HFFc6 (cell line): ENCODE measurements around the gene SIVA1. TPM values are rescaled to one million over a fixed set of nuclear protein-coding genes. Genes with fewer than 3 reads are reported as not detected.

Experiments used
- DNase-seq: peaks from one replicate; pipeline ENCODE4 v3.0.0-alpha.2; 2018
- H3K27ac Mint-ChIP-seq: 2 replicates; pipeline ENCODE4 v1.8.0; 2020; ENCODE audit warnings: mild to moderate bottlenecking, mixed read lengths
- H3K27me3 Mint-ChIP-seq: 2 replicates; pipeline ENCODE4 v1.8.0; 2021; ENCODE audit warnings: mild to moderate bottlenecking, moderate library complexity, mixed read lengths; ENCODE audit not compliant: insufficient read depth
- H3K36me3 Mint-ChIP-seq: 2 replicates; pipeline ENCODE4 v1.8.0; 2021; ENCODE audit warnings: low read depth, mixed read lengths
- H3K4me1 Mint-ChIP-seq: 2 replicates; pipeline ENCODE4 v1.8.0; 2020; ENCODE audit warnings: low read depth, mixed read lengths
- H3K4me3 Mint-ChIP-seq: 2 replicates; pipeline ENCODE4 v1.8.0; 2020; ENCODE audit warnings: mild to moderate bottlenecking, moderate library complexity, mixed read lengths
- H3K9me3 Mint-ChIP-seq: 2 replicates; pipeline ENCODE4 v1.8.0; 2020; ENCODE audit warnings: mild to moderate bottlenecking, mixed read lengths
- CTCF ChIP-seq: fragments of 200-600 bp; sonication (generic); IDR thresholded peaks from 2 replicates; pipeline ENCODE4 v1.5.0; 2021; ENCODE audit warnings: antibody characterized with exemption, mild to moderate bottlenecking
- total RNA-seq, 6 experiments: library from RNA; stranded (reverse); fragmentation: NEBNext Ultra II Directional; extraction: Animal tissue kit (Norgen Biotek cat#: 25700); gene quantifications; 2 replicates in 1 of 6; 3 replicates in 5 of 6; pipeline ENCODE4 v1.2.3, GENCODE V29; 2021

The SIVA1 gene
- total RNA-seq, 6 experiments from 2014 or later, result 78.3 to 95.8 (median 82.5) TPM

DNA sequence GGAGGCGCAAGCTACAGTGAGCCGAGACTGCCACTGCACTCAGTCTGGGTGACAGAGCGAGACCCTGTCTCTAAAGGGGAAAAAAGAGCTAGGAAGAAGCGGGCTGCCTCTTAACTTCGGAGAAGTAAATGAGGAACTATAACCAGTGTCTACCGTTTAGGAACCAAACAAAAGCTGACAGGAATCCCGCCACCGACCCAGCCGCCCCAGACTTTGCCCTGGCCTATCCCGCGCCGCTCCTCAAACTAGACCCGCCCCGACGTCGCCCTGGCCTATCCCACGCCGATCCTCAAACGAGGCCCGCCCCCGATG, 568 bp upstream of the SIVA1 start:
- Mint-ChIP-seq H3K4me3 (peak overlapping the region; percentile 100), H3K4me1 (peaks cover 49% of the 10 kb centered on the region), H3K36me3 (peaks cover 7% of the 10 kb centered on the region; the same call in 1 of the 2 replicates), H3K9me3 (no peaks in the 10 kb centered on the region), H3K27me3 (no peaks in the 10 kb centered on the region; the same call in none of the 2 replicates), H3K27ac (peak overlapping the region; percentile 83)
- no peak for TF ChIP-seq CTCF
- no peak for DNase-seq

DNA sequence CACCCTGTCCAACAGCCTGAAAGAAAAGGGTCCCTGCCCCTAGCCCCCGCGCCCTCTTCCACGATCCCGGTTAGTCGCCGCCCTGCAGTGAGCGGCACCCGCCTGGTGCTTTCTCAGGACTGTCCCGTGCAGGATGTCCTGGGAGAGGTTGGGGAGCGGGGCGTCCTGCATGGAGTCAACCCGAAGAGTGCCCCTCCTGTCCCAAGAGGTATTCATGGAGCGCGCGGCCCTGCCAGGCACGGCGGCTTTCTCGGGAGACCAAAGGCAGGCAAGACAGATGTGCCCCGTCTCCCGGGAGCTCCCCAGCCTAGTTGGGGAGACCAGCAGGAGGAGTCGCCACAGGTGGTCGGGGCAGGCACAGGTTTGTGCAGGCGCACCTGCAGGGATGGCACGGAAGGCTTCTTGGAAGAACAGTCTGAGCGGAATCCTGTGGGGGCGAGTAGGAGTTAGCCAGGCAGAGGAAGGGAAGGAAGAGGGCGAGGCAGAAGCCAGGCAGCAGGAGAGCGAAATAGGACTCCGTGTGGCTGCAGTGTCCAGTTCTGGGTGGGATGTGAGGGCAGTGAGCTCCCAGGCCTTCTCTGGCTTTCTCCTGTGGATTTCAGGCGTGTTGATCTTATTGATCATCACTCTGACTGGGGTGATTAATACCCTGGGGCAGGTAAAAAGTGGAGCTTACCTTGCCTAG, 723 bp downstream of the SIVA1 start:
- DNase-seq, result no peak
- peaks cover 7% of the 10 kb centered on the region; the same call in 1 of the 2 replicates for H3K36me3 Mint-ChIP-seq
- peak overlapping the region; percentile 100 for H3K4me3 Mint-ChIP-seq
- H3K27ac Mint-ChIP-seq, result peak overlapping the region; percentile 84
- no peaks in the 10 kb centered on the region; the same call in 1 of the 2 replicates for H3K27me3 Mint-ChIP-seq
- H3K9me3 Mint-ChIP-seq, result no peaks in the 10 kb centered on the region
- peaks cover 43% of the 10 kb centered on the region for H3K4me1 Mint-ChIP-seq
- TF ChIP-seq CTCF, result no peak; the same call in 1 of the 2 replicates

DNA sequence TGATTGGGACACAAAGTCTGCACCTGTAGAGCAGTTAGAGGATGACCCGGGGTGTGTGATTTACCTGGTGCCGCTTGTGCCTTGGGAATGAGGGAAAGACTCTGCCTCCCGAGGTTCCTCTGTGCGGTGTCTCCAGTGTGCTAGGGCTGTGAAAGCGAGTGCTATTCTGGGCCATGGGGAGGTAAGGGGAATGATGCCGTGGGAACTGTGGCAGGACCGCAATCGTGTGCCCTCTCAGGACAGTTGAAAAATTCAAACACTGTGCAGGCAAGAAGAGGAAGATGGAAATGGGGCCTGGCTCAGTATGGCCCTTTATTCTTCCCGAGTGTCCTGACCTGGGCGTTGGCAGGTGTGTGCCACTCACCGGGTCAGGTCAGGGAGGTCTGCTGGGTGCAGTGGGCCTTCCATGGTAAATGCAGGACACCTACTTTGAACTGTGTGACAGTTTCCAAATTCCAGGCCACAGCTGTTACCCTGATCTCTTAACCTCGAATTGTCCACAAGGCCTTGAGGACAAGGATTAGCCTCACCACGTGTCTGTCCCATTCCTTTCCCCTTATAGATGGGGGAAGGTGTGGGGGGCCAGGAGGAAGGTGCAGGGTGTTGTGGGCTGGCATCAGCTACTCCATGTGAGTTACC, 1.4 kb downstream of the SIVA1 start:
- peaks cover 37% of the 10 kb centered on the region for H3K4me1 Mint-ChIP-seq
- H3K27ac Mint-ChIP-seq, result peak overlapping the region; percentile 84
- no peak for DNase-seq
- no peak for TF ChIP-seq CTCF
- H3K27me3 Mint-ChIP-seq, result no peaks in the 10 kb centered on the region
- H3K4me3 Mint-ChIP-seq, result peak overlapping the region; percentile 100
- peaks cover 7% of the 10 kb centered on the region; the same call in 1 of the 2 replicates for H3K36me3 Mint-ChIP-seq
- H3K9me3 Mint-ChIP-seq, result no peaks in the 10 kb centered on the region

- Mint-ChIP-seq H3K4me1 (peaks cover 24% of the 10 kb centered on the region), H3K36me3 (peaks cover 4% of the 10 kb centered on the region; the same call in 1 of the 2 replicates), H3K4me3 (no peak overlapping the region), H3K27ac (no peak overlapping the region), H3K9me3 (no peaks in the 10 kb centered on the region), H3K27me3 (no peaks in the 10 kb centered on the region)
- no peak for TF ChIP-seq CTCF
- DNase-seq, result no peak
These were observed 2.7 kb downstream of the SIVA1 start for GRCh38 chr14:104755621-104756020.

GRCh38 chr14:104756477-104757237, 3.7 kb downstream of the SIVA1 start:
- H3K36me3 Mint-ChIP-seq, result peaks cover 5% of the 10 kb centered on the region; the same call in 1 of the 2 replicates
- TF ChIP-seq CTCF, result no peak
- H3K4me3 Mint-ChIP-seq, result no peak overlapping the region

More at GRCh38 chr14:104756477-104757237, 3.7 kb downstream of the SIVA1 start:
- no peaks in the 10 kb centered on the region for H3K27me3 Mint-ChIP-seq
- no peaks in the 10 kb centered on the region for H3K9me3 Mint-ChIP-seq
- H3K4me1 Mint-ChIP-seq, result peaks cover 19% of the 10 kb centered on the region
- DNase-seq, result no peak
- no peak overlapping the region for H3K27ac Mint-ChIP-seq
